Osteoblast (primary cell): Measurements from ENCODE around the gene MAU2. TPM values are rescaled to one million over a fixed set of nuclear protein-coding genes. Genes with fewer than 3 reads are reported as not detected.

Experiments
- DNase-seq: peaks from one replicate; pipeline ENCODE4 v3.0.0; 2011; ENCODE audit warnings: low spot score, mixed read lengths; ENCODE audit not compliant: insufficient read length; ENCODE audit errors: missing footprints
- H2AFZ ChIP-seq: 2 replicates; pipeline ENCODE4 v1.6.0; 2011; ENCODE audit warnings: mild to moderate bottlenecking, low read length
- H3K27ac ChIP-seq: 2 replicates; pipeline ENCODE4 v1.5.1; 2011; ENCODE audit warnings: mild to moderate bottlenecking, low read depth, low read length, moderate library complexity
- H3K27me3 ChIP-seq: 2 replicates; pipeline ENCODE4 v1.6.0; 2012; ENCODE audit warnings: mild to moderate bottlenecking, control low read depth, inconsistent platforms, low read length, moderate library complexity; ENCODE audit not compliant: insufficient read depth
- H3K36me3 ChIP-seq: 2 replicates; pipeline ENCODE4 v1.5.1; 2011; ENCODE audit warnings: mild to moderate bottlenecking, low read length, control low read depth, moderate library complexity; ENCODE audit not compliant: insufficient read depth
- H3K4me1 ChIP-seq: 2 replicates; pipeline ENCODE4 v1.5.1; 2011; ENCODE audit warnings: mild to moderate bottlenecking, low read length, control low read depth, moderate library complexity; ENCODE audit not compliant: insufficient read depth
- H3K4me2 ChIP-seq: 2 replicates; pipeline ENCODE4 v1.6.0; 2011; ENCODE audit warnings: mild to moderate bottlenecking, low read length; ENCODE audit not compliant: insufficient read depth
- H3K4me3 ChIP-seq: fragments of 200-600 bp; sonication (generic); 3 replicates; pipeline ENCODE4 v1.5.1; 2012; ENCODE audit warnings: mild to moderate bottlenecking, low read length, inconsistent platforms; ENCODE audit not compliant: insufficient read depth
- H3K79me2 ChIP-seq: 2 replicates; pipeline ENCODE4 v1.6.0; 2012; ENCODE audit warnings: mild to moderate bottlenecking, low read length, control low read depth, inconsistent platforms; ENCODE audit not compliant: insufficient read depth
- H3K9me3 ChIP-seq: 2 replicates; pipeline ENCODE4 v1.5.1; 2011; ENCODE audit warnings: low read depth, low read length, control low read depth
- H4K20me1 ChIP-seq: 2 replicates; pipeline ENCODE4 v1.6.0; 2012; ENCODE audit warnings: mild to moderate bottlenecking, low read length, control low read depth; ENCODE audit not compliant: insufficient read depth
- CTCF ChIP-seq: IDR thresholded peaks from 2 replicates; pipeline ENCODE4 v1.5.1; 2011; ENCODE audit warnings: mild to moderate bottlenecking, low read depth, low read length, moderate library complexity; ENCODE audit errors: extremely low read depth
- total RNA-seq: library from RNA; depleted of rRNA; stranded (reverse); fragments of >200 nt; gene quantifications from 2 replicates; pipeline ENCODE4 v1.2.3, GENCODE V29; 2012

The MAU2 gene
- total RNA-seq, 1 donor, result 39.1 TPM

- Histone ChIP-seq H3K27ac (no peak overlapping the region), H3K36me3 (peaks cover 39% of the 10 kb centered on the region), H3K79me2 (no peaks in the 10 kb centered on the region), H3K4me1 (no peaks in the 10 kb centered on the region), H2AFZ (no peak overlapping the region), H3K27me3 (no peaks in the 10 kb centered on the region), H3K4me3 (no peak overlapping the region), H3K4me2 (no peak overlapping the region), H3K9me3 (no peaks in the 10 kb centered on the region), H4K20me1 (peaks cover 3% of the 10 kb centered on the region)
- TF ChIP-seq CTCF, result no peak
- DNase-seq, result peak; percentile 54
Measured at GRCh38 chr19:19279062-19279612, 41.5 kb upstream of the MAU2 start.

- Histone ChIP-seq H3K79me2 (no peaks in the 10 kb centered on the region), H3K27ac (no peak overlapping the region), H3K4me1 (no peaks in the 10 kb centered on the region), H3K36me3 (peaks cover 44% of the 10 kb centered on the region), H3K4me3 (no peak overlapping the region), H3K27me3 (no peaks in the 10 kb centered on the region), H4K20me1 (peaks cover 3% of the 10 kb centered on the region), H3K4me2 (no peak overlapping the region), H3K9me3 (no peaks in the 10 kb centered on the region), H2AFZ (no peak overlapping the region)
- DNase-seq, result peak; percentile 81
- no peak for TF ChIP-seq CTCF
Measured at GRCh38 chr19:19279853-19280252, 40.8 kb upstream of the MAU2 start.

GRCh38 chr19:19280561-19280960 lies 40.1 kb upstream of the MAU2 start:
- H3K27me3 ChIP-seq, result no peaks in the 10 kb centered on the region
- H3K27ac ChIP-seq, result no peak overlapping the region
- no peaks in the 10 kb centered on the region for H3K9me3 ChIP-seq
- H4K20me1 ChIP-seq, result peaks cover 3% of the 10 kb centered on the region
- no peak for TF ChIP-seq CTCF
- H3K79me2 ChIP-seq, result no peaks in the 10 kb centered on the region
- peak; percentile 81 for DNase-seq
- H3K36me3 ChIP-seq, result peaks cover 44% of the 10 kb centered on the region
- no peak overlapping the region for H3K4me2 ChIP-seq
- H3K4me3 ChIP-seq, result no peak overlapping the region
- no peak overlapping the region for H2AFZ ChIP-seq
- H3K4me1 ChIP-seq, result no peaks in the 10 kb centered on the region

- Histone ChIP-seq H2AFZ (no peak overlapping the region), H3K36me3 (peaks cover 56% of the 10 kb centered on the region), H3K27me3 (no peaks in the 10 kb centered on the region), H3K79me2 (no peaks in the 10 kb centered on the region), H3K4me1 (no peaks in the 10 kb centered on the region), H3K4me2 (no peak overlapping the region), H3K4me3 (no peak overlapping the region), H3K9me3 (no peaks in the 10 kb centered on the region), H3K27ac (no peak overlapping the region), H4K20me1 (peaks cover 3% of the 10 kb centered on the region)
- TF ChIP-seq CTCF, result no peak
- no peak for DNase-seq
Measured at GRCh38 chr19:19285686-19286085, 34.9 kb upstream of the MAU2 start.
